OCI-LY7 (cell line): ENCODE data around the gene C10orf71.

Experiments used
- EZH2phosphoT487 ChIP-seq: fragments of 200-600 bp; sonication (generic); IDR thresholded peaks from 2 replicates; pipeline ENCODE4 v1.6.1; 2018; ENCODE audit warnings: low read depth, borderline replicate concordance, mild to moderate bottlenecking, mixed run types, antibody characterized with exemption, low read length, moderate library complexity, mixed read lengths
- TF ChIP-seq, protein P1 (sequence below): fragments of 200-600 bp; sonication (generic); conservative IDR thresholded peaks from 2 replicates; pipeline ENCODE4 v1.5.1; 2014; ENCODE audit warnings: mild to moderate bottlenecking, antibody characterized with exemption, low read length, moderate library complexity, mixed read lengths

DNA sequence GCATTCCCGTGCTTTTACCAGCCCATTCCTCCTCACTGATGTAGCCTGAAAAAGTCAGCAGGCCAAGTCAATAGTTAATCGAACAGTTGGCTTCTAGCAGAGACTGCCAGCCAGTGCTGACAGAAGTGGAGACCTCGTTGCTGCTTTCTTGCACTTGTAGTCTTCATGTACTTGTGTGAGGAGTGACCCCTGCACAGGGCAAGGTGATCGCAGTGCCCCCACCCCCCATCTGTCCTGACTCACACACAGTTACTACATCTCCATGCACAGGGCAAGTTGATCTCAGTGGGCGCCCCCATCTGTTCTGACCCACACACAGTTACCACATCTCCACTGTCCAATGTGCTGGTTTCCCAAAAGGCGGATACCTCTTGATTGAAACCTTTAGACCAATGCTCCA lies 34.2 kb downstream of the C10orf71 start:
- TF ChIP-seq, protein P1, sequence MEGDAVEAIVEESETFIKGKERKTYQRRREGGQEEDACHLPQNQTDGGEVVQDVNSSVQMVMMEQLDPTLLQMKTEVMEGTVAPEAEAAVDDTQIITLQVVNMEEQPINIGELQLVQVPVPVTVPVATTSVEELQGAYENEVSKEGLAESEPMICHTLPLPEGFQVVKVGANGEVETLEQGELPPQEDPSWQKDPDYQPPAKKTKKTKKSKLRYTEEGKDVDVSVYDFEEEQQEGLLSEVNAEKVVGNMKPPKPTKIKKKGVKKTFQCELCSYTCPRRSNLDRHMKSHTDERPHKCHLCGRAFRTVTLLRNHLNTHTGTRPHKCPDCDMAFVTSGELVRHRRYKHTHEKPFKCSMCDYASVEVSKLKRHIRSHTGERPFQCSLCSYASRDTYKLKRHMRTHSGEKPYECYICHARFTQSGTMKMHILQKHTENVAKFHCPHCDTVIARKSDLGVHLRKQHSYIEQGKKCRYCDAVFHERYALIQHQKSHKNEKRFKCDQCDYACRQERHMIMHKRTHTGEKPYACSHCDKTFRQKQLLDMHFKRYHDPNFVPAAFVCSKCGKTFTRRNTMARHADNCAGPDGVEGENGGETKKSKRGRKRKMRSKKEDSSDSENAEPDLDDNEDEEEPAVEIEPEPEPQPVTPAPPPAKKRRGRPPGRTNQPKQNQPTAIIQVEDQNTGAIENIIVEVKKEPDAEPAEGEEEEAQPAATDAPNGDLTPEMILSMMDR, result no peak
- no peak for TF ChIP-seq EZH2phosphoT487
